ENCODE results near the gene PATJ. TPM values are rescaled to one million over a fixed set of nuclear protein-coding genes. Genes with fewer than 3 reads are reported as not detected.

The PATJ gene
- total RNA-seq, 4 donors from 2014 or later, result 25.7 to 37.4 (median 31.8) TPM

- Histone ChIP-seq H3K4me1 (peaks cover 0 to under 1% (median 0%) of the 10 kb centered on the region in 4 donors), H3K4me3 (no peak overlapping the region), H3K27ac (replicated peaks in 1 of 4) (no peak overlapping the region), H3K27me3 (no peaks in the 10 kb centered on the region), H3K36me3 (no peaks in the 10 kb centered on the region), H3K9me3 (no peaks in the 10 kb centered on the region)
- no peak for TF ChIP-seq CTCF (IDR thresholded peaks at IDR 0.05)
- TF ChIP-seq EP300 (IDR thresholded peaks at IDR 0.05), result no peak
- no peak for TF ChIP-seq POLR2A (IDR thresholded peaks at IDR 0.05; ENCODE audit: low read depth)
- TF ChIP-seq POLR2AphosphoS5 (IDR thresholded peaks at IDR 0.05), result no peak
- DNase-seq (ENCODE audit: extremely low spot score), result no peak
- intact Hi-C loops (cut with DNase I), result no loop called here
- WGBS, result 91% methylated on average over 1 of the region's 1 CpG
Measured at GRCh38 chr1:61752921-61753389, 10.7 kb downstream of the PATJ start.

GRCh38 chr1:61753998-61754508 is 11.8 kb downstream of the PATJ start:
- no peaks in the 10 kb centered on the region for H3K9me3 ChIP-seq
- 93% methylated on average over 1 of the region's 1 CpG for WGBS
- DNase-seq (ENCODE audit: extremely low spot score), result no peak
- H3K4me3 ChIP-seq, result no peak overlapping the region
- intact Hi-C loops (cut with DNase I), result no loop called here
- H3K36me3 ChIP-seq, result no peaks in the 10 kb centered on the region
- no peaks in the 10 kb centered on the region for H3K4me1 ChIP-seq
- no peak overlapping the region for H3K27ac ChIP-seq (replicated peaks in 1 of 4)
- no peaks in the 10 kb centered on the region for H3K27me3 ChIP-seq
- TF ChIP-seq POLR2A (IDR thresholded peaks at IDR 0.05; ENCODE audit: low read depth), result no peak
- no peak for TF ChIP-seq CTCF (IDR thresholded peaks at IDR 0.05)
- TF ChIP-seq POLR2AphosphoS5 (IDR thresholded peaks at IDR 0.05), result no peak
- no peak for TF ChIP-seq EP300 (IDR thresholded peaks at IDR 0.05)

- Histone ChIP-seq H3K4me3 (no peak overlapping the region), H3K9me3 (no peaks in the 10 kb centered on the region), H3K4me1 (no peaks in the 10 kb centered on the region), H3K27me3 (no peaks in the 10 kb centered on the region), H3K36me3 (no peaks in the 10 kb centered on the region), H3K27ac (replicated peaks in 1 of 4) (no peak overlapping the region)
- WGBS, result 95% methylated on average over 4 of the region's 4 CpGs
- intact Hi-C loops (cut with DNase I), result no loop called here
- TF ChIP-seq POLR2AphosphoS5 (IDR thresholded peaks at IDR 0.05) (no peak), POLR2A (IDR thresholded peaks at IDR 0.05; ENCODE audit: low read depth) (no peak), CTCF (IDR thresholded peaks at IDR 0.05) (no peak), EP300 (IDR thresholded peaks at IDR 0.05) (no peak)
- DNase-seq (ENCODE audit: extremely low spot score), result no peak
Measured at GRCh38 chr1:61754545-61754944, 12.3 kb downstream of the PATJ start.

GRCh38 chr1:61756773-61757172 is 14.5 kb downstream of the PATJ start:
- Histone ChIP-seq H3K36me3 (no peaks in the 10 kb centered on the region), H3K27ac (replicated peaks in 1 of 4) (no peak overlapping the region), H3K27me3 (no peaks in the 10 kb centered on the region), H3K9me3 (no peaks in the 10 kb centered on the region), H3K4me1 (no peaks in the 10 kb centered on the region), H3K4me3 (no peak overlapping the region)
- TF ChIP-seq CTCF (IDR thresholded peaks at IDR 0.05), result no peak
- TF ChIP-seq POLR2A (IDR thresholded peaks at IDR 0.05; ENCODE audit: low read depth), result no peak
- no peak for TF ChIP-seq EP300 (IDR thresholded peaks at IDR 0.05)
- no peak for TF ChIP-seq POLR2AphosphoS5 (IDR thresholded peaks at IDR 0.05)
- no peak for DNase-seq (ENCODE audit: extremely low spot score)
- WGBS, result 86% methylated on average over 3 of the region's 3 CpGs
- intact Hi-C loops (cut with DNase I), result no loop called here

GRCh38 chr1:61757950-61758349 is 15.7 kb downstream of the PATJ start:
- H3K4me1 ChIP-seq, result no peaks in the 10 kb centered on the region
- 65% methylated on average over 2 of the region's 2 CpGs for WGBS

More at GRCh38 chr1:61757950-61758349, 15.7 kb downstream of the PATJ start:
- Histone ChIP-seq H3K36me3 (peaks cover 0 to 1% (median under 1%) of the 10 kb centered on the region in 4 donors), H3K27me3 (no peaks in the 10 kb centered on the region), H3K4me3 (no peak overlapping the region), H3K9me3 (no peaks in the 10 kb centered on the region), H3K27ac (replicated peaks in 1 of 4) (no peak overlapping the region)
- DNase-seq (ENCODE audit: extremely low spot score), result peak; percentile 53
- intact Hi-C loops (cut with DNase I), result no loop called here
- no peak for TF ChIP-seq POLR2A (IDR thresholded peaks at IDR 0.05; ENCODE audit: low read depth)
- no peak for TF ChIP-seq CTCF (IDR thresholded peaks at IDR 0.05)
- TF ChIP-seq POLR2AphosphoS5 (IDR thresholded peaks at IDR 0.05), result no peak
- TF ChIP-seq EP300 (IDR thresholded peaks at IDR 0.05), result no peak

All from esophagus muscularis mucosa (tissue), 4 donors.